Endothelial cell of umbilical vein (primary cell): Measurements from ENCODE around the gene DOC2B.

Experiments
- CTCF ChIP-seq, 2 donors: IDR thresholded peaks; 1 replicate in 1 of 2; 2 replicates in 1 of 2; pipeline ENCODE4 v1.5.1; 2011; ENCODE audit warnings: low read length in 2 of 2, mild to moderate bottlenecking in 2 of 2, moderate library complexity in 2 of 2, control low read depth in 1 of 2, inconsistent platforms in 1 of 2, low read depth in 1 of 2; ENCODE audit not compliant: insufficient read depth in 1 of 2; ENCODE audit errors: extremely low read depth in 1 of 2
- EZH2 ChIP-seq: IDR thresholded peaks from 2 replicates; pipeline ENCODE4 v1.6.1; 2012; ENCODE audit warnings: borderline replicate concordance, low read depth, mild to moderate bottlenecking, moderate library complexity, low read length, inconsistent platforms; ENCODE audit not compliant: severe bottlenecking
- GATA2 ChIP-seq: IDR thresholded peaks from 2 replicates; pipeline ENCODE4 v1.7.0; 2011; ENCODE audit warnings: low read depth, mild to moderate bottlenecking, moderate library complexity, mixed read lengths, low read length; ENCODE audit not compliant: insufficient read length, insufficient read depth
- POLR2A ChIP-seq: IDR thresholded peaks from 2 replicates; pipeline ENCODE4 v1.6.1; 2012; ENCODE audit warnings: low read depth, mild to moderate bottlenecking, control low read depth, low read length

GRCh38 chr17:192666-193425, 11.4 kb upstream of the DOC2B start:
- TF ChIP-seq POLR2A = no peak
- TF ChIP-seq CTCF (IDR thresholded peaks at IDR 0.05; ENCODE audit: extremely low read depth in 1 of 2, insufficient read depth in 1 of 2, low read depth in 1 of 2, low read length in 2 of 2) = no peak
- no peak for TF ChIP-seq GATA2
- no peak for TF ChIP-seq EZH2
